Endothelial cell of umbilical vein (primary cell): Measurements from ENCODE around the gene LOXL4. TPM values are rescaled to one million over a fixed set of nuclear protein-coding genes. Genes with fewer than 3 reads are reported as not detected.

Source experiments
- BruUV-seq: library from RNA; stranded (reverse); fragments of 400-500 nt; replicated peaks from 2 replicates; lab custom pipeline; 2021; lab: Mats Ljungman, UMichigan
- CTCF ChIA-PET: fragments of 300-600, 350-600 bp; sonication (Branson Sonifier 250); formaldehyde crosslinking; loops from one replicate; lab custom pipeline; 2021; ENCODE audit warnings: antibody characterized with exemption, inconsistent platforms; lab: Charles Lee
- POLR2A ChIA-PET: fragments of 300-600, 350-600 bp; sonication (Branson Sonifier 250); formaldehyde crosslinking; loops from one replicate; lab custom pipeline; 2021; ENCODE audit warnings: antibody characterized with exemption, inconsistent platforms; lab: Charles Lee
- DNase-seq: peaks from one replicate; pipeline ENCODE4 v3.0.0-alpha.2; 2011; ENCODE audit warnings: low read depth, low spot score
- FAIRE-seq: peaks from 2 replicates; lab custom pipeline; 2011; peaks lifted over from hg19 to GRCh38; lab: Jason Lieb, UNC
- H2AFZ ChIP-seq: 2 replicates; pipeline ENCODE4 v1.6.0; 2012; ENCODE audit warnings: low read depth, low read length, control low read depth, inconsistent platforms
- H3K27ac ChIP-seq: 2 replicates; pipeline ENCODE4 v1.5.1; 2011; ENCODE audit warnings: low read depth, mild to moderate bottlenecking, control low read depth, low read length, moderate library complexity; ENCODE audit not compliant: insufficient read depth
- H3K27me3 ChIP-seq, 2 experiments: 2 replicates each; pipeline versions ENCODE4 v1.6.0 to v1.6.1; 2011; ENCODE audit warnings: low read length in 2 of 2, mixed read lengths in 1 of 2; ENCODE audit not compliant: control insufficient read depth in 2 of 2, insufficient read depth in 2 of 2
- H3K36me3 ChIP-seq, 2 experiments: 2 replicates in 1 of 2; 3 replicates in 1 of 2; pipeline ENCODE4 v1.5.1; 2011; ENCODE audit warnings: low read length in 2 of 2, mild to moderate bottlenecking in 1 of 2, moderate library complexity in 1 of 2; ENCODE audit not compliant: control insufficient read depth in 2 of 2, insufficient read depth in 2 of 2; ENCODE audit errors: extremely low read depth in 1 of 2
- H3K4me1 ChIP-seq: 3 replicates; pipeline ENCODE4 v1.5.1; 2011; ENCODE audit warnings: mild to moderate bottlenecking, low read length; ENCODE audit not compliant: control insufficient read depth, insufficient read depth; ENCODE audit errors: extremely low read depth
- H3K4me2 ChIP-seq: 2 replicates; pipeline ENCODE4 v1.6.1; 2011; ENCODE audit warnings: low read length, control low read depth, mixed read lengths; ENCODE audit not compliant: insufficient read depth
- H3K4me3 ChIP-seq, 3 experiments: fragments of 200-600 bp in 1 of 3; sonication (generic), shearing (Covaris generic) in 1 of 3; replicated peaks in 1 of 3; 2 replicates each; pipeline ENCODE4 v1.5.1; 2011 to 2016; ENCODE audit warnings: control low read depth in 3 of 3, low read length in 3 of 3, mild to moderate bottlenecking in 2 of 3, inconsistent platforms in 1 of 3, low read depth in 1 of 3, moderate library complexity in 1 of 3; ENCODE audit not compliant: insufficient read depth in 1 of 3
- H3K79me2 ChIP-seq: 2 replicates; pipeline ENCODE4 v1.6.0; 2012; ENCODE audit warnings: low read length, inconsistent platforms; ENCODE audit not compliant: control insufficient read depth, insufficient read depth
- H3K9ac ChIP-seq: replicated peaks from 2 replicates; pipeline ENCODE3; 2011; ENCODE audit warnings: low read length, control low read depth; ENCODE audit not compliant: insufficient read depth; ENCODE audit errors: extremely low read depth
- H3K9me1 ChIP-seq: replicated peaks from 3 replicates; pipeline ENCODE4 v1.6.0; 2011; ENCODE audit warnings: mild to moderate bottlenecking, low read length; ENCODE audit not compliant: control insufficient read depth, insufficient read depth; ENCODE audit errors: extremely low read depth
- H3K9me3 ChIP-seq: replicated peaks from 2 replicates; pipeline ENCODE4 v1.5.1; 2012; ENCODE audit warnings: low read length, inconsistent platforms; ENCODE audit not compliant: control insufficient read depth, insufficient read depth
- H4K20me1 ChIP-seq: replicated peaks from 2 replicates; pipeline ENCODE3; 2011; ENCODE audit warnings: mild to moderate bottlenecking, low read length; ENCODE audit not compliant: control insufficient read depth, insufficient read depth; ENCODE audit errors: extremely low read depth
- CTCF ChIP-seq, 2 donors: IDR thresholded peaks; 1 replicate in 1 of 2; 2 replicates in 1 of 2; pipeline ENCODE4 v1.5.1; 2011; ENCODE audit warnings: low read length in 2 of 2, mild to moderate bottlenecking in 2 of 2, moderate library complexity in 2 of 2, control low read depth in 1 of 2, inconsistent platforms in 1 of 2, low read depth in 1 of 2; ENCODE audit not compliant: insufficient read depth in 1 of 2; ENCODE audit errors: extremely low read depth in 1 of 2
- EZH2 ChIP-seq: IDR thresholded peaks from 2 replicates; pipeline ENCODE4 v1.6.1; 2012; ENCODE audit warnings: borderline replicate concordance, low read depth, mild to moderate bottlenecking, moderate library complexity, low read length, inconsistent platforms; ENCODE audit not compliant: severe bottlenecking
- FOS ChIP-seq: IDR thresholded peaks from 2 replicates; pipeline ENCODE4 v1.6.1; 2011; ENCODE audit warnings: mild to moderate bottlenecking, low read length, moderate library complexity, borderline replicate concordance; ENCODE audit not compliant: insufficient read depth
- GATA2 ChIP-seq: IDR thresholded peaks from 2 replicates; pipeline ENCODE4 v1.7.0; 2011; ENCODE audit warnings: low read depth, mild to moderate bottlenecking, moderate library complexity, mixed read lengths, low read length; ENCODE audit not compliant: insufficient read length, insufficient read depth
- JUN ChIP-seq: IDR thresholded peaks from 2 replicates; pipeline ENCODE4 v1.6.1; 2011; ENCODE audit warnings: borderline replicate concordance, low read depth; ENCODE audit not compliant: insufficient read length, insufficient read depth
- MAX ChIP-seq: IDR thresholded peaks from 2 replicates; pipeline ENCODE4 v1.6.1; 2011; ENCODE audit not compliant: insufficient read depth, insufficient read length
- MYC ChIP-seq: IDR thresholded peaks from one replicate; pipeline ENCODE4 v1.6.1; 2011; ENCODE audit warnings: mild to moderate bottlenecking, low read depth, low read length
- POLR2A ChIP-seq: IDR thresholded peaks from 2 replicates; pipeline ENCODE4 v1.6.1; 2012; ENCODE audit warnings: low read depth, mild to moderate bottlenecking, control low read depth, low read length
- POLR2AphosphoS5 ChIP-seq: IDR thresholded peaks from 2 replicates; pipeline ENCODE4 v1.6.1; 2012; ENCODE audit warnings: low read depth, mild to moderate bottlenecking, control low read depth, low read length, moderate library complexity; ENCODE audit not compliant: insufficient read depth
- dilution Hi-C: fragments of 300-500 bp; cut with MboI; formaldehyde crosslinking; loops from one replicate; pipeline ENCODE4 v1.15.0; 2019; ENCODE audit warnings: low sequenced_read_pairs; ENCODE audit not compliant: extremely low pct_ligation_motif_present
- intact Hi-C: fragments of 100-400 bp; cut with micrococcal nuclease; formaldehyde crosslinking; loops from one replicate; pipeline ENCODE4 v1.10.0; 2022
- polyA plus RNA-seq, 4 experiments: library from polyadenylated mRNA; depleted of rRNA in 3 of 4; stranded (reverse) in 3 of 4; unstranded in 1 of 4; fragments of >200 nt; gene quantifications; 2 replicates each; pipeline versions ENCODE4 v1.2.1 to v1.2.3, GENCODE V29; 2011 to 2012; ENCODE audit warnings: missing spikeins in 1 of 4
- total RNA-seq: library from RNA; stranded (reverse); gene quantifications from 2 replicates; pipeline ENCODE4 v1.2.3, GENCODE V29; 2021

LOXL4 gene
- total and polyA plus RNA-seq, 2 donors (not counting 3 experiments of a cell fraction or from before 2014, with no cell fraction given) = 1.4 to 1.9 TPM

GRCh38 chr10:98223874-98224273 lies 44.1 kb downstream of the LOXL4 start:
- no TSS peak for BruUV-seq
- FAIRE-seq = no peak
- dilution Hi-C loops = no loop called here

More at GRCh38 chr10:98223874-98224273, 44.1 kb downstream of the LOXL4 start:
- Histone ChIP-seq H3K9me3 (no peaks in the 10 kb centered on the region), H3K4me2 (no peak overlapping the region), H4K20me1 (no peaks in the 10 kb centered on the region), H3K4me3 (no peak overlapping the region), H2AFZ (no peak overlapping the region), H3K9me1 (no peaks in the 10 kb centered on the region), H3K79me2 (peaks cover 11% of the 10 kb centered on the region), H3K9ac (no peak overlapping the region), H3K27me3 (no peaks in the 10 kb centered on the region), H3K27ac (no peak overlapping the region), H3K4me1 (peaks cover 14% of the 10 kb centered on the region), H3K36me3 (no peaks in the 10 kb centered on the region)
- no peak for DNase-seq
- CTCF ChIA-PET = no interaction called here
- TF ChIP-seq CTCF (IDR thresholded peaks at IDR 0.05; ENCODE audit: extremely low read depth in 1 of 2, insufficient read depth in 1 of 2, low read depth in 1 of 2, low read length in 2 of 2) (no peak), MAX (no peak), FOS (no peak), MYC (no peak), EZH2 (no peak), POLR2A (no peak), POLR2AphosphoS5 (no peak), JUN (no peak), GATA2 (no peak)
- POLR2A ChIA-PET = no interaction called here
- intact Hi-C loops = no loop called here
